Measurements from ENCODE around the gene BSCL2. TPM values are rescaled to one million over a fixed set of nuclear protein-coding genes. Genes with fewer than 3 reads are reported as not detected.
A peak's percentile ranks its signal among the peaks of the same experiment; 100 is the strongest.

Gene BSCL2
- total RNA-seq, 2 donors from 2014 or later = 28.8 to 42.6 TPM

DNA sequence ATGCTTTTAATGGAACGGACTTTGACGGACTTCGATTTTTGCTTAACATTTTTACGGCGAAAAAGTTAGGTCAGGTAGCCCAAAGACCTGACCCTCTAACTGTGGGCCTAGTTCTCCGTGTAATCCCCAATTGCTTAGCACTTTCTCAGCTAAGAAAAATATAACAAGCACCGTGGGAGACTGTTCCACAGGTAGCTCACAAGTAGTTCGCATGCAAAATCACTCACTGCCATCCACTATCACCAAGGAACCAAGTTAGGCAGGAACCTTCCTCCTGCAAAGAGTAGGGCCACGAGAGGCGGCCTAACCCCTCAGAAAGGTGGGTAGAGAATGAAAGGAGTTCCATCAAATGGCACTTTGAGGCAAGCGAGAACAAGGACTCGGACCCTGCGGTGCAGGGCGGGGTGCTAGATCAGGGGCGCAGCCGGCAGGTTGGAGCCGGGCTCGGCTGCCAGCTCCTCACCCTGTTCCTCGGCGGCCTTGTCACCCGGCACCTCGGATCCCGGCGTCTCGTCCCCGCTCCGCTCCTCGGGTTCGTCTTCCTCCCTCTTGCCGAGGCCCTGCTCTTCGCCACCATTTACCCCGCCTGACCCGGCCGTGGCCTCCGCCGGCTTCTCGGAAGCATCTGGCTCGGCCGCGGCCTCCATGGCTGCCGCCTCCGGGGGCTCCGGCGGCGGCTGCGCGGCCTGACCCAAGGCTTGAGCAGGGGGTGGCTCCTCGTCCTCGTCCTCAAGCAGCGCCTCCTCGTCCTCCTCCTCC is 19.1 kb upstream of the BSCL2 start:
- no peaks in the 10 kb centered on the region for H3K9me3 Mint-ChIP-seq
- peak overlapping the region; percentile 93 to 96 for H3K27ac Mint-ChIP-seq
- no peak for ATAC-seq
- H3K36me3 Mint-ChIP-seq = peaks cover 61 to 65% of the 10 kb centered on the region in 2 donors
- peak in 1 of 2 donors; percentile 57 for DNase-seq (ENCODE audit: low spot score in 2 of 2)

DNA sequence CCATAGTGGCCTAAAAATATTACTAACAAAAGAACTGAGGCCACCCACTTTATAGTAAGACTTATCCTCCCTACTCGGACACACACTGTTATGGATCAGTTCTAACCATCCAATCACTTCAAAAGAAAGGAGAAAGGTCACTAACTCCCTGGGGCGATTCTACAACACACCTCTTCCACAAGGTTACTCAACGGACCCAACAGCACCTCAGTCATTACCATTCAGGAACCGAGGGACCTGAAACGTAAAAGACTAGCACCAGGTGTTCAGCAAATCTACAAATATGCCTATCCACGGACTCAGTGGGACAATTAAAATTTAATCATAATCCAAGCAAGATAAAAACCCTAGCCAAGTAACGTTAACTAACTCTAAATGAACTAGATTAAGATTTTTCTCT is 18.4 kb upstream of the BSCL2 start:
- no peak for ATAC-seq
- Mint-ChIP-seq H3K9me3 (no peaks in the 10 kb centered on the region), H3K36me3 (peaks cover 67 to 69% of the 10 kb centered on the region in 2 donors), H3K27ac (peak overlapping the region; percentile 93 to 96)
- DNase-seq (ENCODE audit: low spot score in 2 of 2) = no peak

DNA sequence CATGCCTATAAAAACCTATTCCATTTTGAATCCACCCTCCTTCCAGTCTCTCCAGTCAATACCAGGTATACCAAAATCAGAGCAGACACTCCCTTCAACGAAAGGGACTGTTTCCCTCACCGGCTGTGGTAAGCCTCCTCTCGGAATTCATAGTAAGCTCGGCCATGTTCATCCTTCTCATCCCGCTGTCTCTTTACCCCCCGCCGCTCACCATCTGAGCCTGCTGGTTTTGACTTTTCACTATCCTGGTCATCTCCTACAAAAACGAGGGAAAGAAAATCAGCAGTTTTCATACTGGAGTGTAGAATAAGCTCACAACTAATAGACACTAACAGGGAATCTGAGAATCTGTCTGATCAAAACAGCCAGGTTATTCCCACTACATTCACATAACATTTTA is 16.9 kb upstream of the BSCL2 start:
- DNase-seq (ENCODE audit: low spot score in 2 of 2) (no peak), ATAC-seq (no peak)
- H3K27ac Mint-ChIP-seq = peak overlapping the region; percentile 51 to 81
- H3K9me3 Mint-ChIP-seq = no peaks in the 10 kb centered on the region
- peaks cover 72 to 81% of the 10 kb centered on the region in 2 donors for H3K36me3 Mint-ChIP-seq

DNA sequence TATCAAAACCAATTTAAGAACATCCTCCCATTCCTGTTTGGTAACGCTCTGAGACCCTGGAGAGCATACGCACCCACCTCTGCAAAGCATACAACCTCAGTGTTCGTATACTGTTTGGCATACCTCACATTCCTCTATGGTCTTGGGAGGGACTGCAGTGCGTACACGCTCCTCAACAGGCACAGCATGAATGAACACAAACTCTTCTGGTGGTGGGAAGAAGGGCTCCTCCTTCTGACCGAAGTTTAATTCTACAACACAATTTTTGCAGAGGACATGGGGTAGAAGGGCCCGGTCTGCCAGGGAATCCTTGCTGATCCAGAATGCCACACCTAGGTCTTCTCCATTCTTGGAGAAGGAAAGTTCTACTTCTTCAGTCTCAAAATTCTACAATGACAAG is 14.8 kb upstream of the BSCL2 start:
- H3K36me3 Mint-ChIP-seq = peaks cover 68 to 85% of the 10 kb centered on the region in 2 donors

DNA sequence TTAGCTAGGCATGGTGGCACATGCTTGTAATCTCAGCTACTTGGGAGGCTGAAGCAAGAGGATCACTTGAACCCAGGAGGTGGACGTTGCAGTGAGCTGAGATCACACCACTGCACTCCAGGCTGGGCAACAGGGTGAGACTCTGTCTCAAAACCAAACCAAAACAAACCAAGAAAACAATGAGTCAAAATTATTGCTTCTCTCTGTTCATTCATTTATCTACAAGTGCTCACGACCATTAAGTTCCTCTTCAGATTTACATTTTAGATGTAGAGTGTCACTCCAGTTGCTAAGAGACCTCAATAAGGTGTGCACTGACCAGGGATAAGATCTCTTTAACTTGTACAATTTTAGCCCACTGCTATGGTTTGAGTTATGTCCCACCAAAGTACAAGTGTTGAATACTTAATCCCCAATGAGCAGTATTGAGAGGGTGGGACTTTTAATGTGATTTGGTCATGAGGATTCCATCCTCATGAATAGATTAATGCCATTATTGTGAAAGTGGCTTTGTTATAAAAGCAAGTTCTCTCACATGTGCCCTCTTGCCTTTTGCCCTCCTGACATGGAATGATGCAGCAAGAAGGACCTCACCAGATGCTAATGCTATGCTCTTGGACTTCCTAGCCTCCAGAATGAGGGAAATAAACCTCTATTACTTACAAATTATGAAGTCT is 12.2 kb upstream of the BSCL2 start:
- ATAC-seq (peak; percentile 14 to 41), DNase-seq (ENCODE audit: low spot score in 2 of 2) (no peak)
- peaks cover 66 to 86% of the 10 kb centered on the region in 2 donors for H3K36me3 Mint-ChIP-seq
- H3K27ac Mint-ChIP-seq = peak overlapping the region in 1 of 2 donors; percentile 62
- H3K9me3 Mint-ChIP-seq = no peaks in the 10 kb centered on the region

More for the DNA sequence above, 14.8 kb upstream of the BSCL2 start:
- peak overlapping the region; percentile 35 to 74 for H3K27ac Mint-ChIP-seq
- ATAC-seq = no peak
- no peak for DNase-seq (ENCODE audit: low spot score in 2 of 2)
- no peaks in the 10 kb centered on the region for H3K9me3 Mint-ChIP-seq

DNA sequence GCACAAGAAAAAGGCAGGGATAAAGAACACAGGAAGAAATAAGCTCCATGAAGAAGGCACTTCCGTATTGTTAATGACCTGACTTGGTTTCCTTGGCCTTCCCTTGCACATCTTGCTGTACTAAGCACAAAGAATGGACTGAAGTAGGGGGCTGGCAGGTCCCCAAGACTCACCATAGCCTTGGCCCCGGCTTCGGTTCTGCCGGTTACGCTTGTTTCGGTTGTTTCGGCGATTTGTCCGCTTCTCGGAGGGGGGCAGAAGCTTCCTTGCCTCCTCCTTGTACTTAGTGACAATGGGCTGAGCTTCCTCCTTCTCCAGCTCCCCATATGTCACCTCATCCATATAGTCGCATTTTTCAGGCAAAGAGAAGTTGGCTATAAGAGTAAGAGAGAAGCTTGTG is 9.6 kb upstream of the BSCL2 start:
- DNase-seq (ENCODE audit: low spot score in 2 of 2) (no peak), ATAC-seq (no peak)
- Mint-ChIP-seq H3K9me3 (no peaks in the 10 kb centered on the region), H3K27ac (peak overlapping the region in 1 of 2 donors; percentile 60), H3K36me3 (peaks cover 44 to 74% of the 10 kb centered on the region in 2 donors)

DNA sequence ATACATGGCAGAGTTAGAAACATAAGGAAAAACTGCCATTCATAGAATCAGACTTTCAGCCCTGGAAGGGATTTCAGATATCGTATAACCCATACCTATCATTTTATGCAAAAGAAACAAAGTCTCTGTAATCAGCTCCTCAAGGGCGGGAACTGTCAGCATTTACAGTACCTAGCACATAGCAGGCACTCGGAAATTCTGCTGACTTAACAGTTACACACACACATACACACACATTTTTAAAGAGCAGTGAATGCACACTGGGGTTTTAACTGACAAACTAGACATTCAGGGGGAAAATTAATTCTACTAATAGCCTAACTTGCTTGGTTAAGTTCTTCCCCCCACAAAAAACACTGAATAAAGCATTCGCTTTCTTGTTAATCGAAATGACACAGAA is 9.0 kb upstream of the BSCL2 start:
- DNase-seq (ENCODE audit: low spot score in 2 of 2) (no peak), ATAC-seq (no peak)
- Mint-ChIP-seq H3K36me3 (peaks cover 38 to 72% of the 10 kb centered on the region in 2 donors), H3K9me3 (no peaks in the 10 kb centered on the region), H3K27ac (peak overlapping the region; percentile 8 to 56)

DNA sequence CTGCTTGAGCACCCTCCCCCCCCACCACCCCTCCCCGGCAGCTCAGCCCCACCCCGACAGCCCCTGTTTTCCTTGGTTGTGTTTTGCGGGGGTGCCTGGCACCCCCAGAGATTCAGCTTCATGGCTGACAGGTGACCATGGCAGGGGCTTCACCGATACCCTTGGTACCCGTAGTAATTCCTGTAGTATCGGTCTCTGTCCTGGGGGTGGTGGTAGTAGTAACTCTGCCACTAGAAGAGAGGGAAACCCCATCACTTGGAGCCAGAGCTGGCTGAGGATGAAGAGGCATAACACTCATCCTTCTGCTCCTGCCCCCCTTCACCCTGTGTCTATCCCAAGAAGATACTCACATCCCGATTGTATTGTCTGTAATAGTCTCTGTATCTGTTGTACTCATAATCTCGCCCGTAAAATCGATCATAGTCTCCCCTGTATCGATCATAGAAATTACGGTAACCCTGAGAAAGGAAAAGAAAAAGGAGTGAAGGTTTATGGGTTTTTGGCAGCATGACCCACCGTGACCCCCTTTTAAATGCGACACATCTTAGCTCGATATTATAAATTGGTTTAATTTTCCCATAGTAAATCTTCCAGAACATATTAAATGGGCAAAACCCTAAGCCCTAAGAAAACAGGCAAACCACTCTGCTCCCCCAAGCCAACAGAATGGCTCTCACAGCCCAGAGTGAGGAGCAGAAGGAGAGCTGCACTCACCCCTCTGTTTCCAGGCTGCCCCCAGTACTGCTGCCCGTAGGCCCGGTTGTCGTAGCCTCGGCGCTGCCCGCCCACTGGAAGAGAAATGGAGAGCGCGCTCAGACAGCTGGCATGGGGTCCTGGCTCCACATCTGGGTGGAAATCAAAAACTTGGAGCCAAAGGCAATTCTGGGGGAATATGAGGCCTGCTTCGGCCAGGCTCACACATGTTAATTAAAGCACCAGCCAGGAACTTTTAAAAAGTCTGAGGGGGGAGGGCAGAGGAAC is 8.2 kb upstream of the BSCL2 start:
- H3K27ac Mint-ChIP-seq = peak overlapping the region; percentile 8 to 70
- ATAC-seq = no peak
- peaks cover 33 to 72% of the 10 kb centered on the region in 2 donors for H3K36me3 Mint-ChIP-seq
- DNase-seq (ENCODE audit: low spot score in 2 of 2) = no peak
- H3K9me3 Mint-ChIP-seq = no peaks in the 10 kb centered on the region

DNA sequence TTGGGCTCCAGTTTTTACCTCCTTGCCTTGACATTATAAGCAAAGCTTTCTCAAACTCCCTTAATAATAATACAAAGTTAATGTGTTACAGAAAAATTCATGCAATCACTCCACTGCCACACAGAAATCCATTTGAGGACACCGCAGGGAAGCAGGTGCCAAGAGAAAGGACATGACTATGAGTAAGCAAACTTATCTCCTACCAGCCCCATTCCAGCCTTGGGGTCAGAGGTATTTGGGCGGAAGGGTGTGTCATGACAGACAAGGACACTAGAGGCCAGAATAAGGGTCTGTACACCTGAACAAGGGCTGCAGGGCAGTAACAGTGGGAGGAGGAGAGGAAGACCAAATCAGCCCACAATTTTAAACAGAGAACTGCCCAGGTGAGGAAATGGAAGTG is 6.1 kb upstream of the BSCL2 start:
- H3K36me3 Mint-ChIP-seq = peaks cover 32 to 64% of the 10 kb centered on the region in 2 donors
- DNase-seq (ENCODE audit: low spot score in 2 of 2) (no peak), ATAC-seq (no peak)
- H3K27ac Mint-ChIP-seq = peak overlapping the region; percentile 62 to 71
- H3K9me3 Mint-ChIP-seq = no peaks in the 10 kb centered on the region

DNA sequence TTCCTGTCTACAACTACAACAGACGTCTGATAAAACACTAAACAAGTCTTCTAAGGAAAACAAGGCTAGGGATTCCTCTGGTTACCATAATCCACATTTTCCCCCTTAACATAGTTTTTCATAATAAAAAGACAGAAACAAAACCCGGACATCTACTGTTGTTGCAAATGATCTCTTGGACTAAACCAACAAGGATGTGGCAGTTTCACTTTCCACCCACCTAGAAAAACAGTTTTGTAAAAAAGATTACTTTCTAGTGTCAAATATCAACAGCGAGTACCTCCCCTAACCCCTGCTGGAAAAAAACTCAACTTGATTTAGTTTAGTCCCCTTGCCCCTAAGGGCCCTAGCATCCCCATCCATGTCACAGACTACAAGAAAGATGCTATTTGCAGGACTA is 5.6 kb upstream of the BSCL2 start:
- Mint-ChIP-seq H3K27ac (peak overlapping the region; percentile 71 to 90), H3K9me3 (no peaks in the 10 kb centered on the region), H3K36me3 (peaks cover 30 to 60% of the 10 kb centered on the region in 2 donors)
- DNase-seq (ENCODE audit: low spot score in 2 of 2) = no peak
- ATAC-seq = no peak

DNA sequence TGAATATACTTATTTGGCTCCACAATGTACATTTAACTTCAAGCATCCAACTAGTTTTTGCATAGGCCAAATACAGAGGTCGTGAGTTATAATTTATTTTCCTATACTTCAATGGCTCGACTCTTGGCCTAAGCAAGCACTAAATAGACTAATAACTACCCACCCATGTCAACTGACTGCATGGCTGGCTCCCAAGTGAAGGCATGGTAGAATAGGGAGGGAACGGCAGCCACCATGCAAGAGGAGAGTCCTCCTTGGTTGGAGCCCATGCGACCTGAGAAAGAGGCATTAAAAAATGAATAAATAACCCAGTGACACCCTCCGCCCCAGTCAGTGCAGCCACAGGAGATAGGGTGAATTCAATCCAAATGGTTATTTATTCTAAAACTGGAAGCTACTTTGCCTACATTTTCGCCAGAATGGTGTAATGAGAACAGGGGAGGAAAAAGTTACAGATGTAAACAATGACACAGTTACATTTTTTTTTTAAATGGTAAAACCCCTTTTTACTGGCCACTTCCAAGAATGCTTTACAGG is 5.1 kb upstream of the BSCL2 start:
- DNase-seq (ENCODE audit: low spot score in 2 of 2) = no peak
- Mint-ChIP-seq H3K27ac (peak overlapping the region; percentile 71 to 90), H3K9me3 (no peaks in the 10 kb centered on the region), H3K36me3 (peaks cover 25 to 56% of the 10 kb centered on the region in 2 donors)
- no peak for ATAC-seq

DNA sequence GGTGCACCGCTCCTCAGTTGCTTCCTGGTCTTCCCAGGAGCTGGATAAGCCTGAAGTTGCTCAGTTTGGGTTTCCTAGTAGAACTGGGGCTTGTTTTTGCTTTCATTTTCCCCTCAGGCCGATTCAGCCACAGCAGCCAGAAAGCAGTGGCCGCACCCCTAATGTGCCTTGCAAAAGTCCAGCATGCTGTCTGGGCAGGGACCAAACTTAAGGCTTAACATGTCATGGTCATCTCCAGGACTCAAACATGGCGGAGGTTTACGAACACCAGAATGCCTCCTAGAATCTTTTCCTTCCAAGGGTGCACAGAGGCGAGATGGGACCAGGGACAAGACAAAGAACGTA is 2.7 kb upstream of the BSCL2 start:
- ATAC-seq (no peak), DNase-seq (ENCODE audit: low spot score in 2 of 2) (peak in 1 of 2 donors; percentile 36)
- Mint-ChIP-seq H3K36me3 (peaks cover 16 to 41% of the 10 kb centered on the region in 2 donors), H3K9me3 (no peaks in the 10 kb centered on the region), H3K27ac (peak overlapping the region; percentile 97 to 98)

DNA sequence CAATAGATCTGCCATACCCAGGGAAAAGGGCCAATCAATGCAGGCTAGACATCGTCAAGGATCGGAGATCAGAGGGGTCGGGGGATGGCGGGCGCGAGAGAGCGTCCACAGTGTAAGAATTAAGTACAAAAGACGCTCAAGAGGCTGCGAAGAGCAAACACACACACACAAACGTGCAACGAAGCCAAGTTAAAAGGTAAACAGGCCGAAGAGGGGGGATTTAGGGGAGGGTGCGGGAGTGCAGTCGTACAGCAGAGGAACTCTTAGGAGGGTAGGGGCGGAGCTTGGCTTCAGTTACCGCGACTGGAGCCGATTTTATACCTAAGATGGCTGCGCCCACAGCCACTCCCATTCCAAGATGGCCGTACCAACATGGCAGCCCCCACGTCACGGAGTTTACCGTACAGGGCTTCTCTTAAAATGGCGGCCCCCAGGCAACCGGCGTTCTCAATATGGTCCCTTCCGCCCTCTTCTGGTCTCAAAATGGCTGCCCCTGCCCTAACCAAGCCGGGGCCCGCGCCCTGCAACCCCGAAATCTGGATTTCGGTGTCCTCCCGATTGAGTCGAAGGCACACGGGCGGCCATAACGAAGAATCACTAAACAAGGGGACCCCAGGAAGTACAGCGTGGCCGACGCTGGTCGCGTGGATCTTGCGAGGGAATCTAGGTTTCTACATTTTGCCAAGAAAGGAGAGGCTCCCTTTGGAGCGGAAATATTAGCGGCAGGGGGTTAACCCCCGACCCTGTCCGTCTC is 2.2 kb upstream of the BSCL2 start:
- H3K36me3 Mint-ChIP-seq = peaks cover 16 to 37% of the 10 kb centered on the region in 2 donors
- peak overlapping the region; percentile 97 to 98 for H3K27ac Mint-ChIP-seq
- DNase-seq (ENCODE audit: low spot score in 2 of 2) = peak; percentile 89 to 91
- peak; percentile 74 to 84 for ATAC-seq
- no peaks in the 10 kb centered on the region for H3K9me3 Mint-ChIP-seq

DNA sequence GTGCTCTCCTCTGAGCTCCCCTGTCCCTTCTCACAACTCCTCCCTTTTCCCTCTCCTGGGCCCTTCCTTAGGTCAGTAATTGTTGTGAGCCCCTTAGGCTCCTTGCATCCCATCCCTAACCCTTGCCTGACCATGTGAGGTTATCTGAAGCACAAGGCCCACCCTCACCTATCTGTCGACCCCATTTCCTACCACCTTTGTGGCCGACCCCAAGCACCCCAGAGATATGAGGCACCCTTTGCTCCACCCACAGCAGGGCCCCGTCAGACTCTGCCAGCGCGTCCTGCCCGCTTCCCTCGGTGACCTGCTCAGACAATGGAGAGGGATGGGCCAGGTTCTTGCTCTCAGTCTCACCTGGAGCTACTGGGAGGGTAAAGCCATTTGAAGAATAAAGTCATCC is 1.6 kb upstream of the BSCL2 start:
- no peaks in the 10 kb centered on the region for H3K9me3 Mint-ChIP-seq
- peaks cover 16 to 33% of the 10 kb centered on the region in 2 donors for H3K36me3 Mint-ChIP-seq
- peak; percentile 31 to 40 for ATAC-seq

DNA sequence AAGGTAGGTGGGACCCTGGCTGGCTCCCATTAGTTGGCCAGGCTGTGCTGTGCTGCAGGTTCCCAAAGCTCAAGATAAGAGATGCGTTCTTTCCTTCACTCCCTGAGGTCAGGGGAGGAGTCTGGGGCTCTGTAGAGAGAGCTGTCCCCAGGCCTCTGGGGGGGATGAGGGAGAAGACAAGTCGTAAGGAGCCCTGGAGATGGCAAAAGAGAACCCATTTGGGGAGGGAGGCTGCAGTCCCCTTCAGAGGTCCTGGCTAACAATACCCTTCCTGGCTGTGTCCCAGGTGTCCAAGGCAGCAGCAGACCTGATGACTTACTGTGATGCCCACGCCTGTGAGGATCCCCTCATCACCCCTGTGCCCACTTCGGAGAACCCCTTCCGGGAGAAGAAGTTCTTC is 1.2 kb upstream of the BSCL2 start:
- peak overlapping the region; percentile 97 to 98 for H3K27ac Mint-ChIP-seq
- no peak for DNase-seq (ENCODE audit: low spot score in 2 of 2)
- H3K36me3 Mint-ChIP-seq = peaks cover 16 to 33% of the 10 kb centered on the region in 2 donors
- H3K9me3 Mint-ChIP-seq = no peaks in the 10 kb centered on the region
- no peak for ATAC-seq

More for the DNA sequence above, 1.6 kb upstream of the BSCL2 start:
- DNase-seq (ENCODE audit: low spot score in 2 of 2) = peak; percentile 54 to 63
- peak overlapping the region; percentile 97 to 98 for H3K27ac Mint-ChIP-seq

DNA sequence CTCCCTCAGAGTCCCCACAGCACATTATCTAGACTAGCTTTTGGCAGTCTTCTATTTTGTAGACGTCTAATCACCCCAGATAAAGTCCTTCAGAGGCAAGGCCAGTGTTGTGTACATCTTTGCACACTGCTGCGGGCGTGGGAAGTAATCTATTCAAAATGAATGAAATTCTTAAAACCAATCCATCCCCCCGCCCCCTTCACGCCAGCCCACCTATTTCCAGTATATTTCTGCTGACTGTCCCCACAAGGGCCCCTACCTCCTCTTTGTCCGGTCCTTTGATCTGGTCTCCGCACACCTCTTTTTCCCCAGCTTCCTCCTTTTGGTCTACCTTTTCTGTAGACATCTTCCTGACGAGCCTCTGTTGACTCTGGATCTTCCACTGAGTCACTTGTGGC is 375 bp downstream of the BSCL2 start:
- no peaks in the 10 kb centered on the region for H3K9me3 Mint-ChIP-seq
- H3K27ac Mint-ChIP-seq = peak overlapping the region; percentile 45 to 74
- DNase-seq (ENCODE audit: low spot score in 2 of 2) = no peak
- H3K36me3 Mint-ChIP-seq = peaks cover 16 to 31% of the 10 kb centered on the region in 2 donors
- no peak for ATAC-seq

Data from activated naive CD4-positive, alpha-beta T cell treated with anti-CD3 and anti-CD28 coated beads, Interleukin-2, amount 50 U/mL, for 72 hours (primary cell).